Measurements from ENCODE around the gene SORCS2.
A peak's percentile ranks its signal among the peaks of the same experiment; 100 is the strongest.

SORCS2 gene

GRCh38 chr4:7513671-7514070 lies 321.3 kb downstream of the SORCS2 start:
- peak; percentile 38 for DNase-seq (ENCODE audit: low read depth)
- TF ChIP-seq CTCF (conservative IDR thresholded peaks at IDR 0.05; ENCODE audit: low read length) = no peak
- no peak overlapping the region for H3K4me3 ChIP-seq (ENCODE audit: low read length)

- no peak for DNase-seq (ENCODE audit: low read depth)
- TF ChIP-seq CTCF (conservative IDR thresholded peaks at IDR 0.05; ENCODE audit: low read length) = no peak
- H3K4me3 ChIP-seq (ENCODE audit: low read length) = no peak overlapping the region
These were observed 321.9 kb downstream of the SORCS2 start for GRCh38 chr4:7514281-7514680.

- DNase-seq (ENCODE audit: low read depth) = no peak
- no peak for TF ChIP-seq CTCF (conservative IDR thresholded peaks at IDR 0.05; ENCODE audit: low read length)
These were observed 322.5 kb downstream of the SORCS2 start for GRCh38 chr4:7514789-7515188.

GRCh38 chr4:7515390-7515902 lies 323.1 kb downstream of the SORCS2 start:
- DNase-seq (ENCODE audit: low read depth) = peak; percentile 46
- no peak for TF ChIP-seq CTCF (conservative IDR thresholded peaks at IDR 0.05; ENCODE audit: low read length)

More at GRCh38 chr4:7514789-7515188, 322.5 kb downstream of the SORCS2 start:
- no peak overlapping the region for H3K4me3 ChIP-seq (ENCODE audit: low read length)

GRCh38 chr4:7516096-7516772 lies 323.9 kb downstream of the SORCS2 start:
- no peak overlapping the region for H3K4me3 ChIP-seq (ENCODE audit: low read length)
- DNase-seq (ENCODE audit: low read depth) = no peak
- no peak for TF ChIP-seq CTCF (conservative IDR thresholded peaks at IDR 0.05; ENCODE audit: low read length)

More at GRCh38 chr4:7515390-7515902, 323.1 kb downstream of the SORCS2 start:
- no peak overlapping the region for H3K4me3 ChIP-seq (ENCODE audit: low read length)

- no peak for DNase-seq (ENCODE audit: low read depth)
These were observed 324.4 kb downstream of the SORCS2 start for GRCh38 chr4:7516773-7517144.

More at GRCh38 chr4:7516773-7517144, 324.4 kb downstream of the SORCS2 start:
- no peak for TF ChIP-seq CTCF (conservative IDR thresholded peaks at IDR 0.05; ENCODE audit: low read length)
- H3K4me3 ChIP-seq (ENCODE audit: low read length) = no peak overlapping the region

Measured in AG10803 (cell line).